NB4 (cell line): Measurements from ENCODE around the gene LONRF2.

Experiments used
- DNase-seq: peaks from one replicate; pipeline ENCODE4 v3.0.0; 2010; ENCODE audit warnings: low read depth
- H3K4me3 ChIP-seq: one replicate; pipeline ENCODE4 v1.5.1; 2011; ENCODE audit warnings: mild to moderate bottlenecking, low read depth, low read length, moderate library complexity
- CTCF ChIP-seq: IDR thresholded peaks from one replicate; pipeline ENCODE4 v1.5.1; 2012; ENCODE audit warnings: low read depth, low read length
- MYC ChIP-seq: IDR thresholded peaks from 2 replicates; pipeline ENCODE4 v1.6.1; 2011; ENCODE audit warnings: low read depth, low read length
- POLR2A ChIP-seq: IDR thresholded peaks from 2 replicates; pipeline ENCODE4 v1.6.1; 2011; ENCODE audit warnings: mild to moderate bottlenecking; ENCODE audit not compliant: insufficient read length; ENCODE audit errors: extremely low read depth
- TF ChIP-seq, protein P1 (sequence below): IDR thresholded peaks from 2 replicates; pipeline ENCODE4 v1.6.1; 2011; ENCODE audit warnings: low read depth, low read length

The LONRF2 gene

GRCh38 chr2:100269889-100270288, 52.4 kb downstream of the LONRF2 start:
- no peak overlapping the region for H3K4me3 ChIP-seq
- DNase-seq = no peak
- TF ChIP-seq MYC (no peak), POLR2A (no peak), CTCF (no peak)
- TF ChIP-seq, protein P1, sequence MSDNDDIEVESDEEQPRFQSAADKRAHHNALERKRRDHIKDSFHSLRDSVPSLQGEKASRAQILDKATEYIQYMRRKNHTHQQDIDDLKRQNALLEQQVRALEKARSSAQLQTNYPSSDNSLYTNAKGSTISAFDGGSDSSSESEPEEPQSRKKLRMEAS = no peak

DNA sequence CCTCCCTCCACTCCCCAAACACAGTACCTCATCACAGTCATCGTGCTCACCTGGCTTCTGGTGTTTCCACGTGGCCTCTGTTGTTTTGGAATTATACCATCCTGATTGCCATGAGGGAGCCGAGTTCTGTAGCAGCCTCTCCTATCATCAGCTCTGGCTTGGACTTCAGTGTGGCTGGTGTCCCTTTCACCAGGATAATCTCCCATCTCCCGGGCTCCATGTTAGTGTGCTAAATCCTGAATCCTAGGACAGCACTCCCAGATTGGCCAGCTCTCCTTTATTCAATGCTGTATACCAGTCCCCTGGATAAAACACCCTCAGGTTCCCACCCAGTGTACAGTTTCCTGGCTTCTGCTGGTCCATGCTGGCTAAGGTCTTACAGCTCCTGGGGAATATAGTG, 53.3 kb downstream of the LONRF2 start:
- TF ChIP-seq MYC (no peak), CTCF (no peak), POLR2A (no peak)
- TF ChIP-seq, protein P1 = no peak
- no peak overlapping the region for H3K4me3 ChIP-seq
- no peak for DNase-seq

DNA sequence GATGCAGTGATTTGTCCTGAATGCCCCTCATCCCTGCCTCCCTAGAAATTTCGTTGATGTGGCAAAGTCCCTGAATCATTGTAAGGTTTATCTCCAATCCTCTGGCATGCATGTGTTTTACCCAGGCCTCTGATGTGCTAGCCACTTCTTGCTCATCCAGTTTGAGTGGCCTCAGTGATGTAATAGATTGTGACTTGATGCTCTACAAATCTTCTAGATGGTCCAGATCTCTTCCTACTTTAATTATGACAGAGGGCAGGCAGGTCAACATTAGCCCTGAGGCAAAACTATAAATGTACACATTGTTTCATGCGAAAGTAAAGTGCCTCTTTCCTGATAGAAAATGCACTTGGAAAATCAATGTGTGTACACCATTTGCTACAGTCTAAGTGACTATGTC, 54.5 kb downstream of the LONRF2 start:
- no peak for DNase-seq
- TF ChIP-seq POLR2A (no peak), CTCF (no peak), MYC (no peak)
- TF ChIP-seq, protein P1 = no peak
- H3K4me3 ChIP-seq = no peak overlapping the region

DNA sequence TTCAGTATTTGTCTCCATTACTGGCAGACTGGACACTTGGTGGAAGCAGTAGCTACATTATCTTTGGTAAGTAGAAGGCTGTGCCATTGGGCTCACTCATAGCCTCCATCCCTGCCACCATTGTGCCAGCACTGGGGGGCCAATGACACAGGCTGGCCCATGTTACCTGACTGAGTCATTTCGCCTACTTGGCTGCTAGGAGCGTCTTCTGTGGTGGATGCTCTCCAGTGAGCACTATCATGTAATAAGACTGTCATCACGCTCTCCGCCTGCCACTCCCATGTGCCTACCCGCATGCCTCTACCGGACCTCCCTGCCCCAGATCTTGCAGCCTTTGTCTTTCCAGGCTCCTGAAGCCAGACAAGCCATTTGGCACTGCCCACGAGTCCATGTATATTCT, 56.2 kb downstream of the LONRF2 start:
- H3K4me3 ChIP-seq = no peak overlapping the region
- DNase-seq = no peak
- no peak for TF ChIP-seq MYC
- TF ChIP-seq CTCF = no peak
- TF ChIP-seq POLR2A = no peak
- TF ChIP-seq, protein P1 = no peak

DNA sequence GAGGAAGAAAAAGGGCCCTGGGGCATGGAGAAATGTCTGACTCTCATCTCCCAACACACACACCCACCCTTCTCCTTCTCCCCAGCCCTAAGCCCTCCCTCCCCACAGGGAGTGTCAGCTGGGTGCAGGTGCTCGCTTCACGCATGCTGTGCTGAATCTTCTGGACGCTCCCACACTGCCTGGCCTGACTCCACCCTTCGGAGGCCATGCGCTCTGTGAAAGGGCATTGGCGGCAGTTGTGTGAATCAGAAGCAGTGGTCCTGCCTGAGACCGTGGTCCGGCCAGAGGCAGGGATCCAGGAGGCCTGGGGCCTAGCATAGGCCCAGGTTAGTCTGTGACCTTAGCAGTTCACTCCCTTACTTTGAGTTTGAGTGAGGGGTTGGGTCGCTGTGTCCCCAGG, 57.1 kb downstream of the LONRF2 start:
- TF ChIP-seq POLR2A = no peak
- no peak for TF ChIP-seq CTCF
- no peak for TF ChIP-seq MYC
- TF ChIP-seq, protein P1 = no peak
- H3K4me3 ChIP-seq = no peak overlapping the region

DNA sequence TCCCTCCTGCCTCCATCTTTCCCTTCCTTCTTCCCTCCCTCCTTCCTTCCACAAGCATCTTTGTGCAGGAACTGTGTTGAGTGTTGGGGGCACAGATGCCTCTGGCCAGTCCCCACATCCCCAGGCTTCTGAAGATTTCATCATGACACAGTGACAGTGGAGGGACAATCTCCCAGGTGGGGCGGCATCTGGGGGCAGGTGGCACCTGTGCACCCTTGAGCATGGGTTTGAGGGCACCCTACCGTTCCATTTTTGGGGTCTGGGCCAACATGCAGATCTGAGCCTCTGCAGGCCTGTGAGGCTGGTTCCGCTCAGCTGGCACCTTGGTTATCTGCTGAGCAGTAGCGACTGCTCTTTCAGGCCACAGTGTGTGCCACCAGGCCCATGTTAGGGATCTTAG, 57.6 kb downstream of the LONRF2 start:
- H3K4me3 ChIP-seq = no peak overlapping the region
- no peak for DNase-seq
- TF ChIP-seq, protein P1 = no peak
- TF ChIP-seq POLR2A (no peak), MYC (no peak), CTCF (no peak)

More for the DNA sequence above, 57.1 kb downstream of the LONRF2 start:
- DNase-seq = no peak
